SH-SY5Y (cell line): ENCODE results near the gene ZDHHC14.

ENCODE experiments used
- GATA2 ChIP-seq: IDR thresholded peaks from 2 replicates; pipeline ENCODE4 v1.6.1; 2011; ENCODE audit warnings: mild to moderate bottlenecking, low read depth, low read length
- GATA3 ChIP-seq: IDR thresholded peaks from 2 replicates; pipeline ENCODE4 v1.6.1; 2011; ENCODE audit warnings: low read depth, mild to moderate bottlenecking, low read length, moderate library complexity

- TF ChIP-seq GATA2 (no peak), GATA3 (no peak)
Observed at GRCh38 chr6:157388924-157389323, 7.9 kb downstream of the ZDHHC14 start.
